HL-60/S4 treated with phorbol 12-myristate 13-acetate at 8.2 ng/mL for 4 days and 3 days (cell line): ENCODE data around the gene USP25.

Experiments used
- in situ Hi-C: fragments of 300-500 bp; cut with MboI; formaldehyde crosslinking; loops from 2 replicates; pipeline ENCODE4 v1.15.0; 2022; ENCODE audit warnings: low sequenced_read_pairs

Gene USP25

DNA sequence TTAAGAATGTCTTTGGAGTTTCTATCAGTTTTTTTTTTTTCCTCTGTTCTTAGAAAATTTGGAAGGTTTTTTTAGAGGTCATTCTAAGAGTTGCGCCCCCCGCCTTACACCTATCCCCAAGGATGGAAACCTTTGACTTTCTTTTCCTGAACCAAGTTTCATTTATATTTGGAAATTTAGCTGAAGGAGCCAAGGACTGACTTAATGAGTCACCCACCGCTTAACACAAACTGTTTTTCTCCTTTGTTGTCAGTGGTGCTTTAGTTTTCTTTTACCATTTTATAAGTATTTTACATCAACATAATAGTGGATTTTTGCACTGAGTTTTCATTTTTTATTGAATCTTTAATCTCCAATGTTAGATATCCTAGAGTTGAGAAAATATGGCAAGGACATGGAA lies 25.3 kb downstream of the USP25 start:
- in situ Hi-C loops, result no loop called here

DNA sequence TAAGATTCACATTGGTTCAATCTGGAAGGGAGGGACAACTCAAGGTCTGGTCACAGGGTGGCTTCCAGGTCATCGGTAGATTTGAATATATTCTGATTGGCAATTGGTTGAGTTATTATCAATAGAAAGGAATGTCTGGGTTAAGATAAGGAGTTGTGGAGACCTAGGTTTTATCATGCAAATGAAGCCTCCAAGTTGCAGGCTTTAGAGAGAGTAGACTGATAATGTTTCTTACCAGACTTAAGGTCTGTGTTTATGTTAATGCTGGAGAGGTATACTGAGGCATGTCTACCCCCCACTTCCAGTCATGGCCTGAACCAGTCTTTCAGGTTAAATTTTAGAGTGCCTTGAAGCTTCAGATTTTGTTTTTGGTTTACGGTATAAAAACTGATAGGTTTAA lies 29.7 kb downstream of the USP25 start:
- in situ Hi-C loops, result no loop called here

DNA sequence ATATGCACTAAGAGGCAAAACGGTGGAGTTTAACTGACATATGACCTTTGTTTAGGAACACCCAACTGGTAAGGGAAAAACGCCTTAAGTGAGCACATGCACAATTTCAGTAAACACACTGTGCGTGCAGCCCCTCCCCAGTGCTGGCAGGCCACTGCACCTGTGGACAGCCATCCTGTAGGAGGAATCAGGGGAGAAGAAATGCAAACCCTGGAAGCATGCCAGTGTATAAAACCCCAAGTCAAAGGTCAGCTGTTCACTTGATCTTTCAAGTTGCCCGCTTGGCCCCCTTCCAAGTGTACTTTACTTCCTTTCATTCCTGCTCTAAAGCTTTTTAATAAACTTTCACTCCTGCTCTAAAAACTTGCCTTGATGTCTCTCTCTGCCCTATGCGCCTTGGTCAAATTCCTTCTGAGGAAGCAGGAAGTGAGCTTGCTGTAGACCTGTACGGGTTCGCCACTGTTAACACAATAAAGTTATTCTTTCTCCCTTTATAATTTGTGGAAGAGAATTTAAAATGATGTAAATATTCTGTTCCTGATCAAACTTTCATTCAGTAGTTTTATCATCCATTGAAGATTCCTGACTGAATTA lies 31.8 kb downstream of the USP25 start:
- in situ Hi-C loops, result no loop called here

DNA sequence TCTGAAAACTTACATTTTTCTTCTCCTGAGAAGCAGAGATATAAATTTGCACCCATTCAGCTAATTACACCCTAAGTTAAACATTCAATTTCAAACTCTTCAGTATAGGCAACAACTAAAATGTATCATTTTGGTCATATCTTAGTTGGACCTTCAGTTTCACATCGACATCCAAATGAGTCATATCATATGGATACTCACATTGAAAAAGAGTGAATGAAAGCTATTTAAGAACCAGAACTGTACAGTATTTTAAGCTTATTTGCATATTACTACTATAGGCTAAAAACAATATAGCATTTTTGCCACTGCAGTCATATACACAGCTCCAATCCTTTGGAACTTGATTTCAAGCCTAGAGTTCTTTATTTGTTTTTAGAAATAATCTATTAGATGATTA lies 33.6 kb downstream of the USP25 start:
- in situ Hi-C loops, result no loop called here

DNA sequence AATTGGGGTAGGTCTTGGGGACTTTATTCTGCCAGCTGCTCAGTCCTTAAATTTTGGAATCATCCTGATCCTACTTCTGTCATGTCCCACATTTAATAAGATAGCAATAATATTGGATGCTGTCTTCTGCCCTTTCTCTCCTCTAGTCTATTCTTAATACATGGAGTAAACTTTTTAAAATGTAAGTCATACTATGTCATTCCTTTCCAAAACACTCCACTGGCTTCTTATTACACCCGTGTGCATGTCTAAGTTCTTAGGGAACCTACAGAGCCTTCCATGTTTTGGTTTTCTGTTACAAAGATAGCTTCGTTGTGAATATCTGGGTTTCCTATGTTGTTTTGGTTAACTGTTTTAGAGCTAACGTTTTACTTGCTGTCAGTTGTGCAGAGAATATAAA lies 35.1 kb downstream of the USP25 start:
- in situ Hi-C loops, result no loop called here

DNA sequence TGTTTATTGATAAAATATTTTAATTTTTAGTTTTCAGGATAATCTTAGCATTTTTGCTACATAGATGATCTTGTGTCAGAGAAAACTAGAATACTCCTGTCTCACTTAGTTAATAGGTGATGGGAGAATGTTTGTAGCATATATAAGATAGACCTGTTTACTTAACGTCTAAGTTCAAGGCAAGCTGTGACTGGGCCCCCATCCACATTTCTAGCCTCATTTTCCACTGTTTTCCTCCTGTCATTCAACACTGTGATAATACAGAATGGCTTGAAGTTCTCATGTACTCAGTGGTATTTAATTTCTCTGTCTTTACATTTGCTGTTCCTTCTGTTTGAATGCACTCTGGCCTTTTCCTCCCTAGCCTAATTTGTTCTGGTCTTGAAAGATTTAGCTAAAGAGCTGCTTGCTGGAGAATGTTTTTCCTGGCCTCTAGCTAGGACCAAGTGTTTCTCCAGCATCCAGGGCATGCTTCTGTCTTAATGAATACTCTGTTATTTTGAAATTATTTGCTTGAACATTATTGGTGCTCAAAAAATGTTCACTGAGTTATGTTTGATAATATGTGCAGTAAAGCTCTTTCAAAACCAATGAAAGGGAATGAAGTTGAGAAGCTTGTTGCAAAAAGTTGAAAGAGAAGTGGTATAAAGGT lies 37.3 kb downstream of the USP25 start:
- in situ Hi-C loops, result no loop called here

DNA sequence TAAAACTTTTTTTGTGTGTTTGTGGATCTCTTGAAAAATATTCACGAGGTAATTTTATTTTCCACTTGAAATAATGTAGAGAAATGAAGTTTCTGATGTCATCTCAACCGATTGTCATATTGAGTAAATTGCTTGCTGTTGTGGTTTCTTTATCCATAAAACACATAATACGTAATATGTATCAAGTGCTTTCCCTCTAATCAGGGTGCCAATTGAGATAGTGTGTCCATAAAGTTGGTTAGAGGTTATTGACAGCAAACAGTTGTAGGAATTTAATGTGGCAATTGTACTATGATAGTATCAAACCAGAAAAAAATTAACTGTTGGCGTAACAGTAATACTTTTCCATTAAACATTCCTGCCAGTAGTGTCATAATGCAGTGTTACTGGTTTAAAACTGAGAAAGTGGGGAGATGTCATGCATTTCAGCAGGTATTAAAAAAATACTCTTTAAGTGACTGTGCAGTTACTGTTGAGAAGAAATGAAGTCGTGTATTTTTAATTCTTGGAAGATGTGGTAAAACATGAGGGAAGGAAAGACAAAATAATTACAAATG lies 38.3 kb downstream of the USP25 start:
- in situ Hi-C loops, result no loop called here

DNA sequence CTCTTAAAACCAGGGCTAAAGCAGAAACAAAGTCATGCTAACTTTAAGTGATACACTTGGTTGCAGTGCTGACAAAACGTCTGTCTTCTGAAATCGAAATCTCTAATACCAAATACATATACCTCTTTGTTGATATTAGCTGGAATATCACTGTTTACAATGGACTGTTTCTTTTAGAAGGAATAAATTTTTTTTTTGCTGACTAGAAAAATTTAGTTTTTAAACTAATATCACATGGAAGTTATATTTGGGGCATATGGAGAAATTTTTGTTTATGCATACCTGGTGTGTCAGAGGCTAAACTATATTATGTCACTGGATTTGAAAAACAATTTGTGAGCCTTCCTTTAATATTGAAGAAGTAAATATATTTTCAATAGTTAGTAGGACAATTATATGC lies 39.1 kb downstream of the USP25 start:
- in situ Hi-C loops, result no loop called here

DNA sequence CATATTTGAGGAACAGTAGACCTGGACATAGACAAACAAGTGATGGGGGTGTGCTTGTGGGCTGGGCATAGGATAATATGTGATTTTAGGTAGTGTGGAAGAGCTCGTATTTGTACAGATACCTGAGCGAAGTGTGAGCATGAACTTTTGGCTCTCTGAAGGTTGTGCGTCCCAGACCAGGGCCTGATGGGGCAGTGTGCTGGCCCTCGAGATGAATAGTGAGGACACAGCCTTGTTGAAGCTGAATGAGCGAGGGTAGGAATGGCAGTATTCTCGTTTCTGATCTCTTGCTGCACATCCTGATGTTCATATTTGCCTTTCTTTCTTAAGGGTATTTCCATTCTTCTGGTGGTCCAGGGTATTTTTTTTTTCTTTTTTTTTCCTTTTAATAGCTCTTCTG lies 41.5 kb downstream of the USP25 start:
- in situ Hi-C loops, result no loop called here

DNA sequence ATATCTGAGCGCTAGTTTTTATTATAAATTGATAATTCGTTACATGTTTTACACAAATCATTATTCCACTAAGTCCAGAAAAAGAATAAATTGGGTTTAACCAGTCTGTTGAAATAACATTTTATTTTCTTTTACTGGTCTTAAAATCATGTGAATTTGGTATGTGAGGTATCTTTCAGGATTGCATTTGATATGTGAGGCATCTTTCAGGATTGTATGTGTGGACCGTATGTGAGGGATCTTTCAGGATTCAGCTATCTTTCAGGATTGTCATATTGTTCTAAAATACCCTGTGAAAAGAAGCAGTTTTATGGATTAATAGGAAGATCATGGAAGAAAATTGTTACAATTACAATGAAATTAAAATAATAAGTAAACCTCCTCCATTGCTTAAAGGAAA lies 42.9 kb downstream of the USP25 start:
- in situ Hi-C loops, result no loop called here

DNA sequence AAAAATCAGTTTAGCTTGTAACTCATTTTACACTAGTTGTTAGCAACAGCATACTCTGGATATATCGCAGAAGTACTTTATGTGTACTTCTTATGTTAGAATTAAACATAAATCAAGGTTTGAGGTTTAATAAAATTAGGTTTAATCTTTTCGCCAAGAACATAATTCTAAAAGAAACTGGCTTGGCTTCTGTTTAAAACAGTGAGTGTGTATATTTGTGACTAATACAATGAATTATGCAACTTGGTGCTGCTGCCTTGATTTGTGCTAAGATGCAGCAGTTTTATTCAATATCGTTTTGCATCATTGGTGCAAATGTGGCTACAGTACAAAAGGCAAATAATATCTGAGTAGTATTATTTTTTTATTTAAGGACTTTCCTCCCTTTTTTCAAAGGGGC lies 44.8 kb downstream of the USP25 start:
- in situ Hi-C loops, result no loop called here

DNA sequence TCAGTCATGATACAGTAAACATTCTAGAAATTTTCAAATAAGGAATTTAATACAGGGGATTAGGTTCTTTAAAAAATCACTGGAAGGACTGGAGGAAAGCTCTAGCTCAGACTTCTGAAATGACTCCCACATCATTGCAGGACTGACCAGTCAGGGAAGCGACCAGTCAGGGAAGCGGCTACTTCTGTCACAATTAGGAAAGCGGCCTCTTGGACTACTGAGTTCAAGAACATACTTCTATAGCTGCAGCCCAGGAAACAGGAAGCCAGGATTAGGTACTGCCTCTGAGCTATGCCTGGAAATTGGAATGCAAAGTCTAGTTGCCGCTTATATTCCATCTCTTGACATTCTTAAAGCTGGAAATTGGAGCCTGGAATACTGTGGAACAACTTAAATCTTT lies 45.5 kb downstream of the USP25 start:
- in situ Hi-C loops, result no loop called here

DNA sequence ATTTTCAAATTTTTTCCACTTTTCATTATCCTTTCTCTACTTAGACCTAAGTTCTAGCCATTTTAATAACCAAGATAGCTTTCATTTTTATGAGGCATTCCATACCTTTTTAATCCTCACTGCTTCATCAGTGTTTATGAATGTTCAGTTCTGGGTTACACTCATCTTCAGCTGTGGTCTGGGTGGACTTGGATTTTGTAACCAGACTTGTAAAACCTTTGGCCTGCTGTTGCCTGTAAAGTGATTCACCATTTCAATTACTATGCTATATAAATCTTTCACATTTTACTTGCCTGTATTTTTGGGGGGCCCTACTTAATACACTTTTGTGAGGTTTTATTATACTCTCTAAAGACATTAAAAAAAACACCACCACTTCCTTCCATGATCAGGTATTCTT lies 46.2 kb downstream of the USP25 start:
- in situ Hi-C loops, result no loop called here

DNA sequence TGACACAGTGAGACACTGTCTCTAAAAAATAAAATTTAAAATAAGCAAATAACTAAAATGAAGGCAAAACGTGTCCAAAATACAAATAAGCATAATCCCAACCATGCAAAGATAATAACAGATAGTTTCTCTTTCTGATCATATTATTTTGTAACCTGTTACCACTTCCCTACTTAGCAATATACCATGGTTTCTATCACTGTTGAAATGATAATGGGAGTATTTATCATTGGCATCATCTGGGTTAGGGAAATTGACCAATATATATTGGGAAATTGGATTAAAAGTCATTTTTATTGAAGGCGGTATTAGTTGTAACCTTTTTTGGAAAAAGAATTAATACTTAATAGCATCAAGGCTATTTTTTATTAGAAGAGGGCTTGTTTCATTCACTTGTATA lies 47.0 kb downstream of the USP25 start:
- in situ Hi-C loops, result no loop called here

DNA sequence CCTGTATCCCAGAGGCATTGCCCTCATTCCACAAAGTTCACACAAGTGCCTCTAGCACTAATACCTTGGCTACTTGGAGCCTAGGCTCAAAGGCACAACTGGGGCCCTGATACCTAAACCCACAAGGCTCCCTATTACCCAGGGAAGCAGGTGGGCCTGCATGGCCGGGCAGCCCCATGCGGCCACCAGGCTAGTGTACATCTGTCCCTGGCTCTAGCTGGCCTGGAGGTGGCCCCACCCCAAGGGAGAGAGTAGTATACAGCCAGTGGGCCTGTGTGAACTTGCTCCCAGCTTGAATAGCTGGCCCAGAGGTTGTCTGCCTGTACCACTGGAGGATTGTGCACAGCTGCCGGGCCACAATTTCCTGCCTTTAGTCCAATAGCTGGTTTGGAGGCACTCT lies 52.2 kb downstream of the USP25 start:
- in situ Hi-C loops, result no loop called here

DNA sequence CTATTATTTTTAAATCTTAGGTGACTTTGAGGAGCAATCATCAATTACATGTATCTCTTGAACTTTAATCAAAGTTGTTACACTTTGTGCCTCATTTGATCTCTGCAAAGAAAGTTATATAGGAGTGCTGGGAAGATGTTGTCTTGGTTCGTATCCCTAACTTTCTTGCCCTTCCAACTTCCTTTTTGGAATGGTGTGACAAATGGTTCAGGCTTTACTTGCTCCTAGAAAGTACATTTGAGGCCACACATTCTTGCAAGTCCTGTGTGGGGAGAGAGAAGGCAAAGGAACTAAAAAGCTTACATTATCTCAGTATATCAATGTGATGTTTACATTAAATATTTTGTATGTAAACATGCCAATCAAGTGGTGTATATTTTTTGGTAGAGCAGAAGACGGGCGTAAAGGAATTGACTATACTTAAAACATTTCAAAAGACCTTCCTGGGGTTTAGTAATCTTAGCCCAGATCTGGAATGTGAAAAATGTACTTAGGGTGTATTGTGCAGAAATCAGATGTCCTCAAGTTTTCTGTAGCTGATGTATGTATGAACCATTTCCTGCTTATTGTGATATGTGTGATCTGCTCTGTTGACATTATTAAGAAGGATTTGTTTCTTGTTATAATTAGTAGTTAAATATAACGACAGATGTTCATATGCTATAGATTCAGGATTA lies 59.2 kb downstream of the USP25 start:
- in situ Hi-C loops, result no loop called here

DNA sequence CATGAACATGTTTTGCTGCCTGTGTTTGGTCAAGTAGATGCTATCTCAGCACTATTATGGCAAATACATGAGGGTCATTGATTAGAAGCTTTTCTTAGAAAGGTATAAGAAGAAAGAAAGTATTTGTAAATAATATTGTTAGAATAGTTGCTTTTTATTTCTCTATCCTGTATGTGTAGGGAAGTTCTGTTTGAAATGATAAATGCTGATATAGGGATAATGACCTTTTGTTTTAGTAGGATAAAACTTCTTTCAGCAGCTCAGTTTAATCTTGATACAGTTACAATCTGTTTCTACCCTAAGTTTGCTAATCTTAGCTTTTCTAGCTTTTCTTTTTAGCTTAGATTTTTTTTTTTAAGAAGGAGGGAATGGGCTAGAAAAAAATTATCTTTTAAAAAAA lies 63.3 kb downstream of the USP25 start:
- in situ Hi-C loops, result no loop called here

DNA sequence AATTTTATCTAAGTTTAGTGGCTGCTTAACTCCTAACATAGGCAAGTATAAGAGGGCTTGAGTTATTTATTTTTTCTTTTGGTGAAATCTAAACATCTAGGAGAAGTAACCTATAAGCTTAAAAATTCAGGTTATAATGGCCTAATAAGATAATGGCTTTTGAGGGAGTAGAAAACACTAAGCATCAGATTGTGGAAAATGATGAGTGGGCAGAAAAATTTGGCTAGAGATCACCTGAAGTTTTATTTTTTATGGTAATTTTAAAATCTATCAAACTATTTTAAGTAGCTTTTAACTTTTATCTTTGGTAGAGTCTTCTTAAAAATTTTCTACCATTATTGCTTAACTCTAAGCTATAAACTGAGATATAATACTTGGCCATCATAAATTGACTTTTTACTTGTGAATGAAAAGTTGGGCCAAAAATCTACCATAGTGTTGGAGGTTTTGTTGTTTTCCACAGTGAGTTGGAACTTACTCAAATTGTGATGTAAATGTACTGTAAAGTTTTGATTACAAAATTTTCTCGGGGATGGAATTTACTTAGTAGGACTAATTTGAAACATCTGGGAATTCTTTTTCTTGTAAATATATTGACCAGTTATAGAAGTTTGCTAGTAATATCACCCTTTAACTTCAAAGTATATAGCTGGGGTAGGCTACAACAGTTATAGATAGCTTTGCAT lies 63.9 kb downstream of the USP25 start:
- in situ Hi-C loops, result no loop called here

DNA sequence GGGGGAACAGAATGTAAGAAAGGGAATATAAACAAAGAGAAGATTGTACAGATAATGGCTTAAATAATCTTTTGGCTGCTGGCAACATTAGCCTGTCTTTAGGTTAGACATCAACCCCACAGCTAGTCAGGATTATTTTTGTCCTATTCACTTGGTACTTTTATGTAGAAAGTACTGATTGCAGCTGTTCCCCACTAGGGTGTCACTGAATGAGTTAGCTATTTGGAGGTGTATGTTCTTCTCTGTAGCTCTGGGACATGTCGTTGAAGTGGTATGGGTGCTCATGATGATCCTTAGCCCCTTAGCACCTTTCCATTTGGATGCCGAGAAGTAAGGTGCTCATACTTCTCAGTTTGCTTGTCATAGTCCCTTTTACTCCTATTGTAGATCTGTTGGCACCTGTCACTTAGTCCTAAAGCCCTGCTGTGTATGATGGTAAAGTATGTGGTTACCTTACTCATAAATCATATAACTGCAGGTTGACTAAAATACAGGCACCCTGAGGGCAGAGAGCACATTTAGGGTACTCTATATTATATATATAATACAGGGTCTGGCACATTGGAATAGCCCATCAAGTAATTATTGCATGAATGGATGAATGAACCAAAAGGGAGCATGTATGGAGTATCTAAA lies 64.6 kb downstream of the USP25 start:
- in situ Hi-C loops, result no loop called here

DNA sequence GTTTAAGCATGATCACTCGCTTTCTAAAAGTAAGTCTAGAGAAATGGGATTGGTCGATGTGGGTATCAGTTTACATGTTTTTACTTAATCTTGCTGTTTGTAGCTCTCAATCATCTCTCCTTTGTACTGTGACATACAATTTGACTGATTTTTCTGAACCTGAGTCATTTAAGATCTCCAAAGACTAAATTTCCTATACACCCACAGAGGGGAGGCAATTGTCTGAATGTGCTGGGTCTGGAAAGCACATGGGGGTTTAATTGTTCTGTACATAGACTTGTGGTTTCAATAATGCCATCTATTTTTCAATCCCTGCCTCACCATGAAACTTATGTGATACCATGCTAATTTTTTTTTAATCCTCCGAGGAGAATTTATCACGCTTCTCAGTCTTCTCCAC lies 65.8 kb downstream of the USP25 start:
- in situ Hi-C loops, result no loop called here
